K562 (cell line): ENCODE data around the gene GLI1. TPM values are rescaled to one million over a fixed set of nuclear protein-coding genes. Genes with fewer than 3 reads are reported as not detected.

Source experiments
- AFF4 ChIP-seq: sonication (generic); formaldehyde crosslinking; IDR thresholded peaks from 2 replicates; pipeline ENCODE4 v1.8.0; 2023; ENCODE audit warnings: mild to moderate bottlenecking, missing genetic modification reagents
- ELF4 ChIP-seq: fragments of 450-650 bp; formaldehyde crosslinking; IDR thresholded peaks from 2 replicates; pipeline ENCODE4 v1.4.0; 2022; ENCODE audit warnings: missing genetic modification characterization
- EP300 ChIP-seq: IDR thresholded peaks from 2 replicates; pipeline ENCODE4 v1.6.1; 2012; ENCODE audit warnings: low read length, improper control_type of control experiment
- HDGF ChIP-seq: fragments of 450-650 bp; IDR thresholded peaks from 2 replicates; pipeline ENCODE4 v1.6.1; 2016
- HSF4 ChIP-seq: fragments of 250-450 bp; sonication (Bioruptor Pico); IDR thresholded peaks from 2 replicates; pipeline ENCODE4 v2.1.2; 2022; ENCODE audit warnings: mild to moderate bottlenecking, moderate library complexity, borderline replicate concordance
- MTA2 ChIP-seq: fragments of 450-650 bp; IDR thresholded peaks from 2 replicates; pipeline ENCODE4 v1.6.1; 2016; ENCODE audit warnings: low read depth
- MYC ChIP-seq, 2 experiments: fragments of 250-450 bp in 1 of 2; sonication (Bioruptor Pico) in 1 of 2; IDR thresholded peaks; 2 replicates each; pipeline versions ENCODE4 v1.5.1 to v1.6.1; 2012 to 2021; ENCODE audit warnings: low read depth in 2 of 2, borderline replicate concordance in 1 of 2, improper control_type of control experiment in 1 of 2, low read length in 1 of 2, mild to moderate bottlenecking in 1 of 2, moderate library complexity in 1 of 2
- NR2C2 ChIP-seq, 2 experiments: fragments of 200-800 bp in 1 of 2; sonication (Bioruptor generic) in 1 of 2; sonication (generic) in 1 of 2; formaldehyde crosslinking in 1 of 2; IDR thresholded peaks; 2 replicates each; pipeline versions ENCODE4 v1.6.1 to v1.8.0; 2016 to 2022; ENCODE audit warnings: mild to moderate bottlenecking in 1 of 2, missing compliant biosample characterization in 1 of 2, missing genetic modification characterization in 1 of 2, missing genetic modification reagents in 1 of 2
- SRSF7 ChIP-seq: fragments of 200-400 bp; formaldehyde crosslinking; optimal IDR thresholded peaks from 2 replicates; pipeline ENCODE3; 2017; ENCODE audit warnings: mild to moderate bottlenecking, low read depth, low read length
- TGIF2 ChIP-seq: sonication (generic); formaldehyde crosslinking; IDR thresholded peaks from 2 replicates; pipeline ENCODE4 v1.8.1; 2022; ENCODE audit warnings: mild to moderate bottlenecking, missing genetic modification reagents, moderate library complexity
- YY1 ChIP-seq, 3 experiments: IDR thresholded peaks; 2 replicates each; pipeline ENCODE4 v1.6.1; 2011; ENCODE audit warnings: low read length in 2 of 3, mild to moderate bottlenecking in 2 of 3, moderate library complexity in 2 of 3, borderline replicate concordance in 1 of 3, control low read depth in 1 of 3, low read depth in 1 of 3; ENCODE audit not compliant: insufficient read depth in 3 of 3, insufficient replicate concordance in 2 of 3, control insufficient read depth in 1 of 3, insufficient read length in 1 of 3; ENCODE audit errors: extremely low read depth in 1 of 3
- ZKSCAN1 ChIP-seq: fragments of 150-350 bp; IDR thresholded peaks from 2 replicates; pipeline ENCODE4 v1.6.1; 2016; ENCODE audit warnings: low read depth, low read length
- ZNF121 ChIP-seq: sonication (generic); formaldehyde crosslinking; conservative IDR thresholded peaks from 2 replicates; pipeline ENCODE4 v1.8.0; 2022; ENCODE audit warnings: missing genetic modification reagents
- ZNF175 ChIP-seq: fragments of 200-800 bp; sonication (Bioruptor generic); IDR thresholded peaks from 2 replicates; pipeline ENCODE4 v1.6.1; 2016; ENCODE audit warnings: low read depth, mild to moderate bottlenecking, missing genetic modification characterization, missing compliant biosample characterization
- ZNF239 ChIP-seq: fragments of 250-450 bp; sonication (Bioruptor Pico); IDR thresholded peaks from 2 replicates; pipeline ENCODE4 v1.4.0; 2020; ENCODE audit warnings: mild to moderate bottlenecking
- polyA plus RNA-seq, 8 experiments: library from polyadenylated mRNA; depleted of rRNA in 4 of 8; stranded (reverse) in 5 of 8; unstranded in 3 of 8; fragments of >200 nt; fragmentation: Nextera tagmentation in 2 of 8; fragmentation: Illumina TruSeq in 1 of 8; extraction: Ambion mirVana in 2 of 8; extraction: Trizol in 1 of 8; gene quantifications; 2 replicates each; pipeline versions ENCODE4 v1.2.1 to v1.2.3, GENCODE V29; 2011 to 2014; ENCODE audit warnings: inconsistent platforms in 1 of 8, missing spikeins in 1 of 8
- total RNA-seq, 7 experiments: library from RNA; depleted of rRNA in 6 of 7; stranded (reverse); fragments of >200 nt in 6 of 7; fragmentation: Illumina TruSeq in 2 of 7; extraction: Trizol in 2 of 7; gene quantifications; 2 replicates each; pipeline versions ENCODE4 v1.2.1 to v1.2.3, GENCODE V29; 2011 to 2021; ENCODE audit warnings: low replicate concordance in 1 of 7
- TF ChIP-seq, protein P1 (sequence below): fragments of 200-800 bp; sonication (Bioruptor generic); IDR thresholded peaks from 2 replicates; pipeline ENCODE4 v1.6.1; 2017; ENCODE audit warnings: missing genetic modification characterization, missing compliant biosample characterization

The GLI1 gene
- total and polyA plus RNA-seq, 9 of the 15 experiments (the other 6 are each of a cell fraction or from before 2014, with no cell fraction given) = 0.24 to 3.7 (median 0.61) TPM

GRCh38 chr12:57416039-57416996 is 43.3 kb upstream of the GLI1 start (continued):
- no peak for TF ChIP-seq YY1 (IDR thresholded peaks at IDR 0.05; ENCODE audit: borderline replicate concordance in 1 of 3, control insufficient read depth in 1 of 3, extremely low read depth in 1 of 3, insufficient read depth in 3 of 3, insufficient read length in 1 of 3, insufficient replicate concordance in 2 of 3, low read depth in 1 of 3, low read length in 2 of 3)
- TF ChIP-seq ZKSCAN1 = no peak
- no peak for TF ChIP-seq ZNF175 (CRISPR knock-in tag)
- no peak for TF ChIP-seq HDGF
- TF ChIP-seq EP300 = no peak
- TF ChIP-seq ELF4 (CRISPR knock-in tag) = no peak
- no peak for TF ChIP-seq AFF4 (CRISPR knock-in tag)
- TF ChIP-seq, protein P1, sequence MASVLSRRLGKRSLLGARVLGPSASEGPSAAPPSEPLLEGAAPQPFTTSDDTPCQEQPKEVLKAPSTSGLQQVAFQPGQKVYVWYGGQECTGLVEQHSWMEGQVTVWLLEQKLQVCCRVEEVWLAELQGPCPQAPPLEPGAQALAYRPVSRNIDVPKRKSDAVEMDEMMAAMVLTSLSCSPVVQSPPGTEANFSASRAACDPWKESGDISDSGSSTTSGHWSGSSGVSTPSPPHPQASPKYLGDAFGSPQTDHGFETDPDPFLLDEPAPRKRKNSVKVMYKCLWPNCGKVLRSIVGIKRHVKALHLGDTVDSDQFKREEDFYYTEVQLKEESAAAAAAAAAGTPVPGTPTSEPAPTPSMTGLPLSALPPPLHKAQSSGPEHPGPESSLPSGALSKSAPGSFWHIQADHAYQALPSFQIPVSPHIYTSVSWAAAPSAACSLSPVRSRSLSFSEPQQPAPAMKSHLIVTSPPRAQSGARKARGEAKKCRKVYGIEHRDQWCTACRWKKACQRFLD = no peak
- TF ChIP-seq MYC (IDR thresholded peaks at IDR 0.05; ENCODE audit: low read depth, low read length) = no peak
- TF ChIP-seq MYC (CRISPR knock-in tag; IDR thresholded peaks at IDR 0.05; ENCODE audit: borderline replicate concordance, low read depth) = no peak
- no peak for TF ChIP-seq MTA2
- no peak for TF ChIP-seq NR2C2 (CRISPR knock-in tag; IDR thresholded peaks at IDR 0.05)
- TF ChIP-seq NR2C2 (tag; IDR thresholded peaks at IDR 0.05) = no peak
- no peak for TF ChIP-seq TGIF2 (CRISPR knock-in tag)
- TF ChIP-seq SRSF7 = no peak
- TF ChIP-seq ZNF239 = no peak
- no peak for TF ChIP-seq HSF4 (CRISPR knock-in tag)
- TF ChIP-seq ZNF121 = peak; percentile 57
